ENCODE measurements around the gene CLIC3. TPM values are rescaled to one million over a fixed set of nuclear protein-coding genes. Genes with fewer than 3 reads are reported as not detected.

Gene CLIC3
- total and polyA plus RNA-seq, 5 donors from 2014 or later = 0.38 to 4.5 (median 2.2) TPM

DNA sequence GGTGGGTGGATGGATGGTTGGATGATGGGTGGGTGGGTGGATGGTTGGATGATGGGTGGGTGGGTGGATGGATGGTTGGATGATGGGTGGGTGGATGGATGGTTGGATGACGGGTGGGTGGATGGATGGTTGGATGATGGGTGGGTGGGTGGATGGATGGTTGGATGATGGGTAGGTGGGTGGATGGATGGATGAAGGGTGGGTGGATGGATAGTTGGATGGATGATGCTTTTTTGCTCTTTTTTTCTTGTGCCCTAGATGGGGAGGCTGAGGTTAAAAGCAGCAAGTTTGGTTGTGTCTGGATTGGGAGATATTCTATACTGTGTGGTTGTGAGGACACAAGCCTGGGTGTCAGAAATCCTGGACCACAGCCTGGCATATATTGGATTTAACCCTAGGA lies 38.9 kb downstream of the CLIC3 start:
- H3K4me1 Mint-ChIP-seq = peaks cover 0 to 5% (median 0%) of the 10 kb centered on the region in 4 donors
- H3K27me3 Mint-ChIP-seq = peaks cover 4% of the 10 kb centered on the region
- H3K4me1 ChIP-seq (ENCODE audit: control insufficient read depth, insufficient read depth, low read length, poor library complexity, severe bottlenecking) = peaks cover 30% of the 10 kb centered on the region
- no peaks in the 10 kb centered on the region for H3K36me3 ChIP-seq (ENCODE audit: control insufficient read depth, insufficient read depth, low read length)
- peaks cover 0 to 2% (median 0%) of the 10 kb centered on the region in 7 donors for H3K9me3 Mint-ChIP-seq
- H3K36me3 Mint-ChIP-seq = no peaks in the 10 kb centered on the region
- no peaks in the 10 kb centered on the region for H3K27me3 ChIP-seq (ENCODE audit: control insufficient read depth, insufficient read depth, low read length)
- no peak overlapping the region for H3K4me3 Mint-ChIP-seq
- H3K4me3 ChIP-seq (ENCODE audit: low read depth, low read length) = no peak overlapping the region
- ATAC-seq (ENCODE audit: low read depth in 2 of 2) (no peak), DNase-seq (no peak)
- no peak overlapping the region for H3K27ac Mint-ChIP-seq
- H3K9me3 ChIP-seq (ENCODE audit: control insufficient read depth in 2 of 2, low read length in 2 of 2) = no peaks in the 10 kb centered on the region
- H3K27ac ChIP-seq (ENCODE audit: insufficient read depth, low read length, poor library complexity, severe bottlenecking) = no peak overlapping the region

DNA sequence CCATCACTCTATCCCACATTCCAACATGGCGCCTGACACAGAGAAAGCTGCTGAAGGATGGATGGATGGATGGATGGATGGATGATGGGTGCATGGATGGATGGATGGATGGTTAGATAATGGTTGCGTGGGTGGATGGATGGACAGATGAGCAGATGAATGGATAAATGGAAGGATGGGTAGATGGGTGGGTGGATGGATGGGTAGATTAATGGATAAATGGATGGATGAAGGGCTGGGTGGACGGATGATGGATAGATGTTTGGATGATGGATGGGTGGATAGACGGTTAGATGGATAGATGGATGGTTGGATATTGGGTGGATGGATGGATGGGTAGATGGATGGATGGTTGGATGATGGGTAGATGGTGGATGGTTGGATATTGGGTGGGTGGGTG lies 39.8 kb downstream of the CLIC3 start:
- no peaks in the 10 kb centered on the region for H3K36me3 Mint-ChIP-seq
- Histone ChIP-seq H3K27ac (ENCODE audit: insufficient read depth, low read length, poor library complexity, severe bottlenecking) (no peak overlapping the region), H3K4me1 (ENCODE audit: control insufficient read depth, insufficient read depth, low read length, poor library complexity, severe bottlenecking) (peaks cover 25% of the 10 kb centered on the region), H3K4me3 (ENCODE audit: low read depth, low read length) (no peak overlapping the region), H3K9me3 (ENCODE audit: control insufficient read depth in 2 of 2, low read length in 2 of 2) (no peaks in the 10 kb centered on the region), H3K27me3 (ENCODE audit: control insufficient read depth, insufficient read depth, low read length) (no peaks in the 10 kb centered on the region), H3K36me3 (ENCODE audit: control insufficient read depth, insufficient read depth, low read length) (no peaks in the 10 kb centered on the region)
- H3K27me3 Mint-ChIP-seq = peaks cover 4% of the 10 kb centered on the region
- H3K4me1 Mint-ChIP-seq = peaks cover 0 to 5% (median 0%) of the 10 kb centered on the region in 4 donors
- H3K9me3 Mint-ChIP-seq = peaks cover 0 to 2% (median 0%) of the 10 kb centered on the region in 7 donors
- DNase-seq = no peak
- no peak for ATAC-seq (ENCODE audit: low read depth in 2 of 2)
- H3K4me3 Mint-ChIP-seq = no peak overlapping the region
- H3K27ac Mint-ChIP-seq = no peak overlapping the region

DNA sequence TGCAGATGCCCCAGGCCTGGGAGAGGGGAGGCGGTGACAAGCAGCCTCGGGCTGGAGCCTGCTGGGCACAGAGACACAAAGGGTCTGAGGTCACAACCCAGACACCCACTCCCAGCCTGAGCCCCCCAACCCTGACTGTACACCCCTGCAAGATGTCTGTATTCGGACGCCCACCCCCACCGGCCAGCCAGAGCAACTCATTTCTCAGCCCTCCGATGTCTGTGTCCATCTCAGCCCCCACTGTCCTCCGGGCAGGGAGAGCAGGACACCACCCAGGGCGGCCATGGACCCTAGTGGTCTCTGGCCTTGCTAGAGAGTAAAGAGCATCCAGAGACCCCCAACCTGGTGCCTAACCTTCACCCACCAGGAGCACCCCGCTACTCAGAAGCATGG lies 40.4 kb downstream of the CLIC3 start:
- ATAC-seq (ENCODE audit: low read depth in 2 of 2) (no peak), DNase-seq (no peak)
- peaks cover 0 to 2% (median 0%) of the 10 kb centered on the region in 7 donors for H3K9me3 Mint-ChIP-seq
- Histone ChIP-seq H3K4me1 (ENCODE audit: control insufficient read depth, insufficient read depth, low read length, poor library complexity, severe bottlenecking) (peaks cover 18% of the 10 kb centered on the region), H3K4me3 (ENCODE audit: low read depth, low read length) (no peak overlapping the region), H3K27ac (ENCODE audit: insufficient read depth, low read length, poor library complexity, severe bottlenecking) (no peak overlapping the region), H3K27me3 (ENCODE audit: control insufficient read depth, insufficient read depth, low read length) (no peaks in the 10 kb centered on the region), H3K9me3 (ENCODE audit: control insufficient read depth in 2 of 2, low read length in 2 of 2) (no peaks in the 10 kb centered on the region), H3K36me3 (ENCODE audit: control insufficient read depth, insufficient read depth, low read length) (no peaks in the 10 kb centered on the region)
- H3K4me1 Mint-ChIP-seq = peaks cover 0 to 5% (median 0%) of the 10 kb centered on the region in 4 donors
- H3K36me3 Mint-ChIP-seq = no peaks in the 10 kb centered on the region
- no peak overlapping the region for H3K4me3 Mint-ChIP-seq
- peaks cover 4% of the 10 kb centered on the region for H3K27me3 Mint-ChIP-seq
- H3K27ac Mint-ChIP-seq = no peak overlapping the region

DNA sequence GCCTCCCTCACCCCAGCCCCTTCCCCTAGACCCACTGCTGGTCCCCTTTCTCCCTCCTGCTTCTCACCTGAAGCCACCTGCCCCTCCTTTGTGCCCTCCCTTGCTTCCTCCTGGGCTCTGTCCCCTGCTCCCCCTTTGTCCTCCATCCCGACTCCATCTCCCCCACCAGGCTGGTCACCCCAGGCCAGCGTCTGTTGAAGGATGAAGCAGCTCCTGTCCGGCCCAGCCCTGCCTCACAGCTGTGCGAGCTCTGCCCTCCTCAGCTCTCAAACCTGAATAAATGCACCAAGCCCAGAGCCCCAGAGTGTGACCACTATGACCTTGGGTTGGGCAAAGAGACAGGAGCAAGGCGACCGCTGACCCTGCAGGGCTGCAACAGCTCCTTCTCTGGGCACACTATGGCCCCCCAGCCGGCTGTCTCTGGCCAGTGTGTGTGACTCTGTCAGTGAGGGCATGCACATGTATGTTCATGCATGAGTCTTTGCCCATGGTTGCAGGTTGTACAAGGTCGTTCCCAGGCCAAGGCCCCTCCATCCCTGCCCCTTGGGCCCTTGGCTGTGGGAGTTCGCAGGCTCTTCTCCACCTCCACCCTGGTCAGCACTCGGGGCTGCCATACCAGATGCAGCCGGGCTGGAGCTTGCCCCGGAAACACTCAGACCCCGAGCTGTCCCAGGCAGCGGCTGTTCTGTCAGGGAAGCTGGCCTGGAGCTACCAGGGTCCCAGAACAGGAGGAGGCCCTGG lies 41.0 kb downstream of the CLIC3 start:
- H3K27me3 ChIP-seq (ENCODE audit: control insufficient read depth, insufficient read depth, low read length) = no peaks in the 10 kb centered on the region
- peaks cover 19% of the 10 kb centered on the region for H3K4me1 ChIP-seq (ENCODE audit: control insufficient read depth, insufficient read depth, low read length, poor library complexity, severe bottlenecking)
- H3K4me3 ChIP-seq (ENCODE audit: low read depth, low read length) = no peak overlapping the region
- ATAC-seq (ENCODE audit: low read depth in 2 of 2) (no peak), DNase-seq (no peak)
- H3K27ac ChIP-seq (ENCODE audit: insufficient read depth, low read length, poor library complexity, severe bottlenecking) = no peak overlapping the region
- Mint-ChIP-seq H3K27me3 (peaks cover 4% of the 10 kb centered on the region), H3K36me3 (no peaks in the 10 kb centered on the region), H3K9me3 (peaks cover 0 to 2% (median 0%) of the 10 kb centered on the region in 7 donors), H3K27ac (no peak overlapping the region), H3K4me1 (peaks cover 0 to 5% (median 0%) of the 10 kb centered on the region in 4 donors), H3K4me3 (peak overlapping the region in 1 of 4 donors; percentile 88)
- no peaks in the 10 kb centered on the region for H3K9me3 ChIP-seq (ENCODE audit: control insufficient read depth in 2 of 2, low read length in 2 of 2)
- no peaks in the 10 kb centered on the region for H3K36me3 ChIP-seq (ENCODE audit: control insufficient read depth, insufficient read depth, low read length)

DNA sequence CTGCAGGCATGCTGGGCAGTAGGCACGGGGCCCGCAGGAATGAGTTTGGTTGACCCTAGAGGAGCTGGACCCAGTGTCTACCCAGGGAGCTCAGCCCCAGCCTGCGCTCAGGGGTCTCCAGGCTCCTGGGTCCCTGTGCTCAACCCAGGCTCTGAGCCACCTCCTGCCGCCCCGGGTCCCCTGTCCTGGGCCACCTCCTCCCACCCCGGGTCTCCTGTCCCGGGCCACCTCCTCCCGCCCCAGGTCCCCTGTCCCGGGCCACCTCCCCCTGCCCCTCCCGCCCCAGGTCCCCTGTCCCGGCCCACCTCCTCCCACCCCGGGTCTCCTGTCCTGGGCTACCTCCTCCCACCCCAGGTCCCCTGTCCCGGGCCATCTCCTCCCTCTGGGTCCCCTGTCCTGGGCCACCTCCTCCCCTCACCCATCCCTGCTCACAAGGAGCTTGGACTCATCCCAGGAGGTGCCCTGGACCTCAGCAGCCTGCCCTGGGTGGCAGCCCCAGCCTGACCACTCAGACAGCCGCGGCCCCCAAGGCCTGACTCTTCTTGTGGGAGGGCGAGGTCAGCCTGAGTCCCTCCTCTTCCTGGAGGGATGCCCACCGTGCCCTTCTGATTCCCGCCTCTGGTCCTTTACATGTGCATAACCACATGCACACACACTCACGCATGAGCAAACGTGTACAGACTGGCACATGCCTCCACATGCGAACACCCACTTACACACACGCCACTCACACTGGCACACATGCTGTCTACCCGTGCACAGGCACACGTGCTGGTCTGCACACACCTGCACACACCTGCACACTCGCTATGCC lies 41.9 kb downstream of the CLIC3 start:
- Histone ChIP-seq H3K4me3 (ENCODE audit: low read depth, low read length) (no peak overlapping the region), H3K27ac (ENCODE audit: insufficient read depth, low read length, poor library complexity, severe bottlenecking) (no peak overlapping the region), H3K27me3 (ENCODE audit: control insufficient read depth, insufficient read depth, low read length) (no peaks in the 10 kb centered on the region), H3K4me1 (ENCODE audit: control insufficient read depth, insufficient read depth, low read length, poor library complexity, severe bottlenecking) (peaks cover 16% of the 10 kb centered on the region), H3K9me3 (ENCODE audit: control insufficient read depth in 2 of 2, low read length in 2 of 2) (no peaks in the 10 kb centered on the region), H3K36me3 (ENCODE audit: control insufficient read depth, insufficient read depth, low read length) (no peaks in the 10 kb centered on the region)
- Mint-ChIP-seq H3K36me3 (no peaks in the 10 kb centered on the region), H3K4me3 (peak overlapping the region in 1 of 4 donors; percentile 75), H3K27me3 (peaks cover 4% of the 10 kb centered on the region), H3K27ac (no peak overlapping the region), H3K4me1 (peaks cover 0 to 6% (median 0%) of the 10 kb centered on the region in 4 donors), H3K9me3 (peaks cover 0 to 2% (median 0%) of the 10 kb centered on the region in 7 donors)
- ATAC-seq (ENCODE audit: low read depth in 2 of 2) = no peak
- DNase-seq = no peak

DNA sequence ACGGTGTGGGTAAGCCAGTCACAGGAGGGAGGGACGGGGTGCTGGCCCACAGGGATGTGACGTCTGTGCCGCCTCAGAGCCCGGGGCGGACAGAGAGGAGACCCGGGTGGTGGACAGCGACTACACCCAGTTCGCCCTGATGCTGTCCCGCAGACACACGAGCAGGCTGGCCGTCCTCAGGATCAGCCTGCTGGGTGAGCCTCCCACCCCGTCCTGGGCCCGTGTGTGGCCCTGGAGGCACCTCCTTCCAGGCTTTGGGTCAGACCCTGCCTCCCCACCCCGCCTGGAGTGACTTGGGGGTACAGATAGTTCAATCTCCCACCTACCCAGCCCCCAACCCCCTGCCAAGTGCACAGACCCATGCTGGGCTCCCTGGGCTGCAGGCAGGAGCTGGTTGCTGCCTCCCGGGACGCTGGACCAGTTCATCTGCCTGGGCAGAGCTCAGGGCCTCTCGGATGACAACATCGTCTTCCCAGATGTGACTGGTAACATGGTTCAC lies 42.5 kb downstream of the CLIC3 start:
- Mint-ChIP-seq H3K4me3 (no peak overlapping the region), H3K27me3 (peaks cover 4% of the 10 kb centered on the region), H3K9me3 (peaks cover 0 to 2% (median 0%) of the 10 kb centered on the region in 7 donors), H3K27ac (no peak overlapping the region), H3K36me3 (no peaks in the 10 kb centered on the region), H3K4me1 (peaks cover 0 to 9% (median 0%) of the 10 kb centered on the region in 4 donors)
- H3K27ac ChIP-seq (ENCODE audit: insufficient read depth, low read length, poor library complexity, severe bottlenecking) = no peak overlapping the region
- H3K27me3 ChIP-seq (ENCODE audit: control insufficient read depth, insufficient read depth, low read length) = no peaks in the 10 kb centered on the region
- H3K4me1 ChIP-seq (ENCODE audit: control insufficient read depth, insufficient read depth, low read length, poor library complexity, severe bottlenecking) = peaks cover 16% of the 10 kb centered on the region
- no peak for ATAC-seq (ENCODE audit: low read depth in 2 of 2)
- no peaks in the 10 kb centered on the region for H3K36me3 ChIP-seq (ENCODE audit: control insufficient read depth, insufficient read depth, low read length)
- no peaks in the 10 kb centered on the region for H3K9me3 ChIP-seq (ENCODE audit: control insufficient read depth in 2 of 2, low read length in 2 of 2)
- no peak for DNase-seq
- no peak overlapping the region for H3K4me3 ChIP-seq (ENCODE audit: low read depth, low read length)

DNA sequence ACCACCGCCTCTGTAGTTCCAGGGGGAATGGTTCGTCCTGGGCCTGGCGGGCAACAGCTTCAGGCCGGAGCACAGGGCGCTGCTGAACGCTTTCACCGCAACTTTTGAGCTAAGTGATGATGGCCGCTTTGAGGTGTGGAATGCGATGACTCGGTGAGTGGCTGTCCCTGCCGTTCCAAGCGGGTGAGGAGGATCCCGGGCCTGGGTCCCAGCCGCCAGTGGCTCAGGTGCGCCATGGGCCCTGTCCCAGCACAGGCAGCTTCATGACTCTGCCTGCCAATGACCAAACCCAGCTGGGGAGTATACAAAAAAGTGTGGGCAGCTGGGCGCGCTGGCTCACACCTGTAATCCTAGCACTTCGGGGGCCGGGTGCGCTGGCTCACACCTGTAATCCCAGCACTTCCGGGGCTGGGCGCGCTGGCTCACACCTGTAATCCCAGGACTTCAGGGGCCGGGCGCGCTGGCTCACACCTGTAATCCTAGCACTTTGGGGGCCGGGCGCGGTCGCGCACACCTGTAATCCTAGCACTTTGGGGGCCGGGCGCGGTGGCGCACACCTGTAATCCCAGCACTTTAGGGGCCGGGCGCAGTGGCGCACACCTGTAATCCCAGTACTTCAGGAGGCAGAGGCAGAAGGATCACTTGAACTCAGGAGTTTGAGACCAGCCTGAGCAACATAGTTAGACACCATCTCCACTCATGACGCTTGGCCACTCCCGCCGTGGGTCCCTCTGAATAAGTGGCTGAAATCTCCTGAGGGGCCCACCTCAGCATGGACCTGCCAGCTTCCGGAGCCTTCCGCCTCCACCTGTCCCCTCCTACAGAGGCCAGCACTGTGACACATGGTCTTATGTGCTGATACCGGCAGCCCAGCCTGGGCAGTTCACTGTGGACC lies 43.2 kb downstream of the CLIC3 start:
- peaks cover 4% of the 10 kb centered on the region for H3K27me3 Mint-ChIP-seq
- Histone ChIP-seq H3K9me3 (ENCODE audit: control insufficient read depth in 2 of 2, low read length in 2 of 2) (no peaks in the 10 kb centered on the region), H3K27me3 (ENCODE audit: control insufficient read depth, insufficient read depth, low read length) (no peaks in the 10 kb centered on the region), H3K4me3 (ENCODE audit: low read depth, low read length) (no peak overlapping the region), H3K27ac (ENCODE audit: insufficient read depth, low read length, poor library complexity, severe bottlenecking) (no peak overlapping the region), H3K4me1 (ENCODE audit: control insufficient read depth, insufficient read depth, low read length, poor library complexity, severe bottlenecking) (peaks cover 15% of the 10 kb centered on the region), H3K36me3 (ENCODE audit: control insufficient read depth, insufficient read depth, low read length) (no peaks in the 10 kb centered on the region)
- DNase-seq (no peak), ATAC-seq (ENCODE audit: low read depth in 2 of 2) (no peak)
- H3K9me3 Mint-ChIP-seq = peaks cover 0 to 2% (median 0%) of the 10 kb centered on the region in 7 donors
- H3K4me3 Mint-ChIP-seq = no peak overlapping the region
- H3K27ac Mint-ChIP-seq = no peak overlapping the region
- H3K4me1 Mint-ChIP-seq = peaks cover 0 to 11% (median 0%) of the 10 kb centered on the region in 4 donors
- H3K36me3 Mint-ChIP-seq = no peaks in the 10 kb centered on the region

All from CD4-positive, CD25-positive, alpha-beta regulatory T cell (primary cell).